ENCODE data around the gene DNHD1.

- no peak for TF ChIP-seq CTCF (IDR thresholded peaks at IDR 0.05)
- no peak for TF ChIP-seq POLR2A (IDR thresholded peaks at IDR 0.05)
Observed at GRCh38 chr11:6572215-6572614, 75.1 kb downstream of the DNHD1 start.
